Endothelial cell of umbilical vein (primary cell): ENCODE data around the gene TXNL4A. TPM values are rescaled to one million over a fixed set of nuclear protein-coding genes. Genes with fewer than 3 reads are reported as not detected.

Source experiments
- BruUV-seq: library from RNA; stranded (reverse); fragments of 400-500 nt; replicated peaks from 2 replicates; lab custom pipeline; 2021; lab: Mats Ljungman, UMichigan
- CTCF ChIA-PET: fragments of 300-600, 350-600 bp; sonication (Branson Sonifier 250); formaldehyde crosslinking; loops from one replicate; lab custom pipeline; 2021; ENCODE audit warnings: antibody characterized with exemption, inconsistent platforms; lab: Charles Lee
- POLR2A ChIA-PET: fragments of 300-600, 350-600 bp; sonication (Branson Sonifier 250); formaldehyde crosslinking; loops from one replicate; lab custom pipeline; 2021; ENCODE audit warnings: antibody characterized with exemption, inconsistent platforms; lab: Charles Lee
- DNase-seq: peaks from one replicate; pipeline ENCODE4 v3.0.0-alpha.2; 2011; ENCODE audit warnings: low read depth, low spot score
- FAIRE-seq: peaks from 2 replicates; lab custom pipeline; 2011; peaks lifted over from hg19 to GRCh38; lab: Jason Lieb, UNC
- H2AFZ ChIP-seq: 2 replicates; pipeline ENCODE4 v1.6.0; 2012; ENCODE audit warnings: low read depth, low read length, control low read depth, inconsistent platforms
- H3K27ac ChIP-seq: 2 replicates; pipeline ENCODE4 v1.5.1; 2011; ENCODE audit warnings: low read depth, mild to moderate bottlenecking, control low read depth, low read length, moderate library complexity; ENCODE audit not compliant: insufficient read depth
- H3K27me3 ChIP-seq, 2 experiments: 2 replicates each; pipeline versions ENCODE4 v1.6.0 to v1.6.1; 2011; ENCODE audit warnings: low read length in 2 of 2, mixed read lengths in 1 of 2; ENCODE audit not compliant: control insufficient read depth in 2 of 2, insufficient read depth in 2 of 2
- H3K36me3 ChIP-seq, 2 experiments: 2 replicates in 1 of 2; 3 replicates in 1 of 2; pipeline ENCODE4 v1.5.1; 2011; ENCODE audit warnings: low read length in 2 of 2, mild to moderate bottlenecking in 1 of 2, moderate library complexity in 1 of 2; ENCODE audit not compliant: control insufficient read depth in 2 of 2, insufficient read depth in 2 of 2; ENCODE audit errors: extremely low read depth in 1 of 2
- H3K4me1 ChIP-seq: 3 replicates; pipeline ENCODE4 v1.5.1; 2011; ENCODE audit warnings: mild to moderate bottlenecking, low read length; ENCODE audit not compliant: control insufficient read depth, insufficient read depth; ENCODE audit errors: extremely low read depth
- H3K4me2 ChIP-seq: 2 replicates; pipeline ENCODE4 v1.6.1; 2011; ENCODE audit warnings: low read length, control low read depth, mixed read lengths; ENCODE audit not compliant: insufficient read depth
- H3K4me3 ChIP-seq, 3 experiments: fragments of 200-600 bp in 1 of 3; sonication (generic), shearing (Covaris generic) in 1 of 3; replicated peaks in 1 of 3; 2 replicates each; pipeline ENCODE4 v1.5.1; 2011 to 2016; ENCODE audit warnings: control low read depth in 3 of 3, low read length in 3 of 3, mild to moderate bottlenecking in 2 of 3, inconsistent platforms in 1 of 3, low read depth in 1 of 3, moderate library complexity in 1 of 3; ENCODE audit not compliant: insufficient read depth in 1 of 3
- H3K79me2 ChIP-seq: 2 replicates; pipeline ENCODE4 v1.6.0; 2012; ENCODE audit warnings: low read length, inconsistent platforms; ENCODE audit not compliant: control insufficient read depth, insufficient read depth
- H3K9ac ChIP-seq: replicated peaks from 2 replicates; pipeline ENCODE3; 2011; ENCODE audit warnings: low read length, control low read depth; ENCODE audit not compliant: insufficient read depth; ENCODE audit errors: extremely low read depth
- H3K9me1 ChIP-seq: replicated peaks from 3 replicates; pipeline ENCODE4 v1.6.0; 2011; ENCODE audit warnings: mild to moderate bottlenecking, low read length; ENCODE audit not compliant: control insufficient read depth, insufficient read depth; ENCODE audit errors: extremely low read depth
- H3K9me3 ChIP-seq: replicated peaks from 2 replicates; pipeline ENCODE4 v1.5.1; 2012; ENCODE audit warnings: low read length, inconsistent platforms; ENCODE audit not compliant: control insufficient read depth, insufficient read depth
- H4K20me1 ChIP-seq: replicated peaks from 2 replicates; pipeline ENCODE3; 2011; ENCODE audit warnings: mild to moderate bottlenecking, low read length; ENCODE audit not compliant: control insufficient read depth, insufficient read depth; ENCODE audit errors: extremely low read depth
- CTCF ChIP-seq, 2 donors: IDR thresholded peaks; 1 replicate in 1 of 2; 2 replicates in 1 of 2; pipeline ENCODE4 v1.5.1; 2011; ENCODE audit warnings: low read length in 2 of 2, mild to moderate bottlenecking in 2 of 2, moderate library complexity in 2 of 2, control low read depth in 1 of 2, inconsistent platforms in 1 of 2, low read depth in 1 of 2; ENCODE audit not compliant: insufficient read depth in 1 of 2; ENCODE audit errors: extremely low read depth in 1 of 2
- EZH2 ChIP-seq: IDR thresholded peaks from 2 replicates; pipeline ENCODE4 v1.6.1; 2012; ENCODE audit warnings: borderline replicate concordance, low read depth, mild to moderate bottlenecking, moderate library complexity, low read length, inconsistent platforms; ENCODE audit not compliant: severe bottlenecking
- FOS ChIP-seq: IDR thresholded peaks from 2 replicates; pipeline ENCODE4 v1.6.1; 2011; ENCODE audit warnings: mild to moderate bottlenecking, low read length, moderate library complexity, borderline replicate concordance; ENCODE audit not compliant: insufficient read depth
- GATA2 ChIP-seq: IDR thresholded peaks from 2 replicates; pipeline ENCODE4 v1.7.0; 2011; ENCODE audit warnings: low read depth, mild to moderate bottlenecking, moderate library complexity, mixed read lengths, low read length; ENCODE audit not compliant: insufficient read length, insufficient read depth
- JUN ChIP-seq: IDR thresholded peaks from 2 replicates; pipeline ENCODE4 v1.6.1; 2011; ENCODE audit warnings: borderline replicate concordance, low read depth; ENCODE audit not compliant: insufficient read length, insufficient read depth
- MYC ChIP-seq: IDR thresholded peaks from one replicate; pipeline ENCODE4 v1.6.1; 2011; ENCODE audit warnings: mild to moderate bottlenecking, low read depth, low read length
- POLR2A ChIP-seq: IDR thresholded peaks from 2 replicates; pipeline ENCODE4 v1.6.1; 2012; ENCODE audit warnings: low read depth, mild to moderate bottlenecking, control low read depth, low read length
- POLR2AphosphoS5 ChIP-seq: IDR thresholded peaks from 2 replicates; pipeline ENCODE4 v1.6.1; 2012; ENCODE audit warnings: low read depth, mild to moderate bottlenecking, control low read depth, low read length, moderate library complexity; ENCODE audit not compliant: insufficient read depth
- dilution Hi-C: fragments of 300-500 bp; cut with MboI; formaldehyde crosslinking; loops from one replicate; pipeline ENCODE4 v1.15.0; 2019; ENCODE audit warnings: low sequenced_read_pairs; ENCODE audit not compliant: extremely low pct_ligation_motif_present
- intact Hi-C: fragments of 100-400 bp; cut with micrococcal nuclease; formaldehyde crosslinking; loops from one replicate; pipeline ENCODE4 v1.10.0; 2022
- polyA plus RNA-seq, 4 experiments: library from polyadenylated mRNA; depleted of rRNA in 3 of 4; stranded (reverse) in 3 of 4; unstranded in 1 of 4; fragments of >200 nt; gene quantifications; 2 replicates each; pipeline versions ENCODE4 v1.2.1 to v1.2.3, GENCODE V29; 2011 to 2012; ENCODE audit warnings: missing spikeins in 1 of 4
- total RNA-seq: library from RNA; stranded (reverse); gene quantifications from 2 replicates; pipeline ENCODE4 v1.2.3, GENCODE V29; 2021
- TF ChIP-seq, protein P1 (sequence below): IDR thresholded peaks from 2 replicates; pipeline ENCODE4 v1.6.1; 2011; ENCODE audit not compliant: insufficient read depth, insufficient read length

The TXNL4A gene
- total and polyA plus RNA-seq, 2 donors (not counting 3 experiments of a cell fraction or from before 2014, with no cell fraction given), result 148 to 172 TPM

DNA sequence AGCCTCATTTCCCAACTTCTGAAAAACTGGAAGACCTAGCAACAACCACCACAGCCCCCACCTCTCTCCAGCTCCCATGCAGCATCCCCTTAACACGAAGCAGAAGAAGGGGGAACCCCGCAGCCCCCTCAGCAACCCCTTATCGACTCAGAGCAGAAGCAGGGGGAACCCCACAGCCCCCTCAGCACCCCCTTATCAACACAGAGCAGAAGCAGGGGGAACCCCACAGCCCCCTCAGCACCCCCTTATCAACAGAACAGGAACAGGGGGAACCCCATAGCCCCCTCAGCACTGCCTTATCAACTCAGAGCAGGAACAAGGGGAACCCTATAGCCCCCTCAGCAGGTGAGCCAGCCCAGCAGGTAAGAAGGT lies 43.6 kb downstream of the TXNL4A start:
- POLR2A ChIA-PET, result no interaction called here
- no peak for FAIRE-seq
- no peak overlapping the region for H3K27ac ChIP-seq
- no peak overlapping the region for H3K4me2 ChIP-seq
- no peak overlapping the region for H3K4me3 ChIP-seq
- peaks cover 4 to 21% of the 10 kb centered on the region in 2 experiments for H3K36me3 ChIP-seq
- CTCF ChIA-PET, result no interaction called here
- H3K9me1 ChIP-seq, result no peaks in the 10 kb centered on the region
- DNase-seq, result no peak
- peaks cover 29% of the 10 kb centered on the region for H3K79me2 ChIP-seq
- H3K27me3 ChIP-seq, result no peaks in the 10 kb centered on the region
- no peaks in the 10 kb centered on the region for H3K4me1 ChIP-seq
- H2AFZ ChIP-seq, result no peak overlapping the region
- H3K9me3 ChIP-seq, result no peaks in the 10 kb centered on the region
- TF ChIP-seq, protein P1, sequence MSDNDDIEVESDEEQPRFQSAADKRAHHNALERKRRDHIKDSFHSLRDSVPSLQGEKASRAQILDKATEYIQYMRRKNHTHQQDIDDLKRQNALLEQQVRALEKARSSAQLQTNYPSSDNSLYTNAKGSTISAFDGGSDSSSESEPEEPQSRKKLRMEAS, result no peak
- TF ChIP-seq EZH2 (no peak), POLR2AphosphoS5 (no peak), POLR2A (no peak), FOS (no peak), CTCF (IDR thresholded peaks at IDR 0.05; ENCODE audit: extremely low read depth in 1 of 2, insufficient read depth in 1 of 2, low read depth in 1 of 2, low read length in 2 of 2) (no peak), MYC (no peak), GATA2 (no peak), JUN (no peak)
- intact Hi-C loops, result no loop called here
- no peaks in the 10 kb centered on the region for H4K20me1 ChIP-seq
- H3K9ac ChIP-seq, result no peak overlapping the region
- dilution Hi-C loops, result no loop called here
- BruUV-seq, result no TSS peak
